HuH-7 (cell line): ENCODE data around the gene PPP1R10.
A peak's percentile ranks its signal among the peaks of the same experiment; 100 is the strongest.

Source experiments
- DNase-seq: peaks from one replicate; pipeline ENCODE4 v3.0.0; 2011; ENCODE audit warnings: low spot score

The PPP1R10 gene

GRCh38 chr6:30619561-30619960, 2.5 kb upstream of the PPP1R10 start:
- no peak for DNase-seq

GRCh38 chr6:30618270-30618797, 1.3 kb upstream of the PPP1R10 start:
- no peak for DNase-seq

GRCh38 chr6:30617565-30618269, 674 bp upstream of the PPP1R10 start, which contains the start of gene MRPS18B:
Gene MRPS18B (plus strand): TSS chr6:30617840. CDS start chr6:30617866, 26 bp downstream.
- peak; percentile 75 for DNase-seq

GRCh38 chr6:30615958-30616810, 859 bp downstream of the PPP1R10 start:
- DNase-seq, result no peak

GRCh38 chr6:30615219-30615957, 1.7 kb downstream of the PPP1R10 start:
- DNase-seq, result no peak

- DNase-seq, result peak; percentile 41
Measured at GRCh38 chr6:30614843-30615218, 2.2 kb downstream of the PPP1R10 start.

- no peak for DNase-seq
Measured at GRCh38 chr6:30614044-30614842, 2.8 kb downstream of the PPP1R10 start.

- no peak for DNase-seq
Measured at GRCh38 chr6:30613251-30614043, 3.6 kb downstream of the PPP1R10 start.

GRCh38 chr6:30612687-30613248, 4.3 kb downstream of the PPP1R10 start:
- DNase-seq, result no peak

GRCh38 chr6:30612213-30612612, 4.8 kb downstream of the PPP1R10 start:
- no peak for DNase-seq

- DNase-seq, result no peak
Measured at GRCh38 chr6:30611856-30612194, 5.2 kb downstream of the PPP1R10 start.

- no peak for DNase-seq
Measured at GRCh38 chr6:30611150-30611855, 5.7 kb downstream of the PPP1R10 start.

GRCh38 chr6:30610065-30610464, 7.0 kb downstream of the PPP1R10 start:
- no peak for DNase-seq

- no peak for DNase-seq
Measured at GRCh38 chr6:30603961-30604360, 13.1 kb downstream of the PPP1R10 start.

GRCh38 chr6:30601815-30602641, 15.0 kb downstream of the PPP1R10 start:
- DNase-seq, result no peak

- DNase-seq, result no peak
Measured at GRCh38 chr6:30601436-30601814, 15.6 kb downstream of the PPP1R10 start.

GRCh38 chr6:30600451-30600961, 16.5 kb downstream of the PPP1R10 start:
- DNase-seq, result no peak

GRCh38 chr6:30599625-30600324, 17.3 kb downstream of the PPP1R10 start:
- no peak for DNase-seq
